ENCODE measurements around the gene RECQL5. TPM values are rescaled to one million over a fixed set of nuclear protein-coding genes. Genes with fewer than 3 reads are reported as not detected.
"Not testable (repeated sequence)": the region's sequence is repeated elsewhere in the genome, so short reads cannot be mapped to it uniquely, and the experiment has no call there.

RECQL5 gene
- total RNA-seq, 1 experiment from 2014 or later = 46.1 TPM

- Histone ChIP-seq H3K36me3 (ENCODE audit: control insufficient read depth, insufficient read depth, low read length) (no peaks in the 10 kb centered on the region), H3K9me3 (ENCODE audit: control insufficient read depth, insufficient read depth, low read depth, low read length) (no peaks in the 10 kb centered on the region), H3K27ac (ENCODE audit: low read length) (no peak overlapping the region), H3K4me1 (ENCODE audit: control insufficient read depth, insufficient read depth, low read length) (peaks cover 2% of the 10 kb centered on the region; the same call in 1 of the 2 replicates), H3K27me3 (ENCODE audit: control insufficient read depth, insufficient read depth, low read length) (no peaks in the 10 kb centered on the region), H3K4me3 (ENCODE audit: low read depth in 2 of 2, low read length in 2 of 2) (no peak overlapping the region)
- TF ChIP-seq TCF7L2 (IDR thresholded peaks at IDR 0.05; ENCODE audit: low read depth, low read length) = no peak
- no peak for TF ChIP-seq REST (IDR thresholded peaks at IDR 0.05; ENCODE audit: insufficient read depth in 1 of 2, low read depth in 2 of 2, low read length in 1 of 2)
- TF ChIP-seq POLR2AphosphoS5 (IDR thresholded peaks at IDR 0.05; ENCODE audit: low read depth, low read length) = no peak
- no peak for TF ChIP-seq CTCF (IDR thresholded peaks at IDR 0.05)
- TF ChIP-seq SIN3A (IDR thresholded peaks at IDR 0.05; ENCODE audit: borderline replicate concordance, insufficient read depth, low read depth, low read length) = no peak
- CTCF ChIA-PET = interaction anchor here (1.0 kb wide), 1 partner anchor 175 kb away, joined by 5 read pairs; no protein-coding TSS in a partner anchor
- BruUV-seq (replicated peaks) = no TSS peak
- intact Hi-C loops (cut with micrococcal nuclease; ENCODE audit: unreplicated experiment) = no loop called here
- POLR2A ChIA-PET = interaction anchor here (0.6 kb wide), 1 partner anchor 160 kb away, joined by 3 read pairs; no protein-coding TSS in a partner anchor
- ATAC-seq (no peak), DNase-seq (ENCODE audit: low read depth, low spot score) (no peak)
- in situ Hi-C loops (cut with HindIII; ENCODE audit: low pct_unique_long_range_greater_than_20kb, low sequenced_read_pairs) = no loop called here
Observed at GRCh38 chr17:75584849-75585175, 82.1 kb downstream of the RECQL5 start.

- H3K4me1 ChIP-seq (ENCODE audit: control insufficient read depth, insufficient read depth, low read length); H3K36me3 ChIP-seq (ENCODE audit: control insufficient read depth, insufficient read depth, low read length); H3K27ac ChIP-seq (ENCODE audit: low read length); H3K4me3 ChIP-seq (ENCODE audit: low read depth in 2 of 2, low read length in 2 of 2); H3K9me3 ChIP-seq (ENCODE audit: control insufficient read depth, insufficient read depth, low read depth, low read length); in situ Hi-C loops (cut with HindIII; ENCODE audit: low pct_unique_long_range_greater_than_20kb, low sequenced_read_pairs); intact Hi-C loops (cut with micrococcal nuclease; ENCODE audit: unreplicated experiment); BruUV-seq (replicated peaks); DNase-seq (ENCODE audit: low read depth, low spot score); ATAC-seq; H3K27me3 ChIP-seq (ENCODE audit: control insufficient read depth, insufficient read depth, low read length): not testable (repeated sequence)
- ChIA-PET CTCF (interaction anchor here (0.6 to 1.2 kb wide), 3 partner anchors 18 to 27 kb away, joined by 3 to 5 read pairs (median 3); no protein-coding TSS in a partner anchor), POLR2A (interaction anchor here (0.6 to 0.7 kb wide), 2 partner anchors 30 to 130 kb away, joined by 4 to 6 read pairs; no protein-coding TSS in a partner anchor)
Observed at GRCh38 chr17:75583197-75583596, 83.8 kb downstream of the RECQL5 start.

- H3K4me3 ChIP-seq (ENCODE audit: low read depth in 2 of 2, low read length in 2 of 2); H3K4me1 ChIP-seq (ENCODE audit: control insufficient read depth, insufficient read depth, low read length); DNase-seq (ENCODE audit: low read depth, low spot score); ATAC-seq; H3K27me3 ChIP-seq (ENCODE audit: control insufficient read depth, insufficient read depth, low read length); in situ Hi-C loops (cut with HindIII; ENCODE audit: low pct_unique_long_range_greater_than_20kb, low sequenced_read_pairs); intact Hi-C loops (cut with micrococcal nuclease; ENCODE audit: unreplicated experiment); BruUV-seq (replicated peaks); H3K36me3 ChIP-seq (ENCODE audit: control insufficient read depth, insufficient read depth, low read length); POLR2A ChIA-PET; CTCF ChIA-PET; H3K9me3 ChIP-seq (ENCODE audit: control insufficient read depth, insufficient read depth, low read depth, low read length); H3K27ac ChIP-seq (ENCODE audit: low read length): not testable (repeated sequence)
Observed at GRCh38 chr17:75581121-75581725, 85.7 kb downstream of the RECQL5 start.

Other genes starting within 250 kb of the RECQL5 start
- 129 TPM for gene TMEM94, start 210.5 kb downstream of the RECQL5 start, total RNA-seq (2021; ENCODE audit: unreplicated experiment)
- 40.0 TPM for gene CASKIN2, start 151.6 kb downstream of the RECQL5 start, total RNA-seq (2021; ENCODE audit: unreplicated experiment)
- 78.7 TPM for gene TSEN54, start 150.6 kb downstream of the RECQL5 start, total RNA-seq (2021; ENCODE audit: unreplicated experiment)
- 201 TPM for gene LLGL2, start 141.5 kb downstream of the RECQL5 start, total RNA-seq (2021; ENCODE audit: unreplicated experiment)
- 26.5 TPM for gene MYO15B, start 79.4 kb downstream of the RECQL5 start, total RNA-seq (2021; ENCODE audit: unreplicated experiment)
- gene SMIM5, start 33.7 kb downstream of the RECQL5 start, total RNA-seq (2021; ENCODE audit: unreplicated experiment) = 0.10 TPM
- 138 TPM for gene SAP30BP, start 184 bp upstream of the RECQL5 start, total RNA-seq (2021; ENCODE audit: unreplicated experiment)
- gene ITGB4, start 54.3 kb upstream of the RECQL5 start, total RNA-seq (2021; ENCODE audit: unreplicated experiment) = 100 TPM
- 35.8 TPM for gene GALK1, start 98.0 kb upstream of the RECQL5 start, total RNA-seq (2021; ENCODE audit: unreplicated experiment)
- gene UNK, start 117.7 kb upstream of the RECQL5 start, total RNA-seq (2021; ENCODE audit: unreplicated experiment) = 32.1 TPM
- gene UNC13D, start 177.2 kb upstream of the RECQL5 start, total RNA-seq (2021; ENCODE audit: unreplicated experiment) = 12.7 TPM
- gene WBP2, start 188.2 kb upstream of the RECQL5 start, total RNA-seq (2021; ENCODE audit: unreplicated experiment) = 163 TPM
- 125 TPM for gene TRIM47, start 211.4 kb upstream of the RECQL5 start, total RNA-seq (2021; ENCODE audit: unreplicated experiment)
- 48.6 TPM for gene TRIM65, start 229.8 kb upstream of the RECQL5 start, total RNA-seq (2021; ENCODE audit: unreplicated experiment)
- gene MRPL38, start 237.7 kb upstream of the RECQL5 start, total RNA-seq (2021; ENCODE audit: unreplicated experiment) = 165 TPM